MM.1S (cell line): Measurements from ENCODE around the gene STOX2.

ENCODE experiments used
- CTCF ChIP-seq: fragments of 300-600 bp; sonication (generic); IDR thresholded peaks from 2 replicates; pipeline ENCODE4 v1.5.1; 2016; ENCODE audit warnings: antibody characterized with exemption, low read length, mixed read lengths
- EZH2 ChIP-seq: fragments of 300-600 bp; sonication (generic); optimal IDR thresholded peaks from 2 replicates; pipeline ENCODE3; 2017; ENCODE audit warnings: low read depth, mild to moderate bottlenecking, antibody characterized with exemption, low read length, mixed read lengths

- TF ChIP-seq CTCF (no peak), EZH2 (no peak)
Observed at GRCh38 chr4:184028561-184029374, 123.7 kb downstream of the STOX2 start.
